Posterior cingulate gyrus (tissue), 11 donors: ENCODE results near the gene AFF2.

Experiments
- DNase-seq, 10 donors: peaks; one replicate each; pipeline versions ENCODE4 v3.0.0 to v3.0.0-alpha.2; 2020 to 2021; ENCODE audit warnings: mixed read lengths in 3 of 10
- intact Hi-C: fragments of 100-400 bp; cut with DNase I; formaldehyde crosslinking; loops from one replicate; pipeline ENCODE4 v1.15.1; 2023

AFF2 gene

DNA sequence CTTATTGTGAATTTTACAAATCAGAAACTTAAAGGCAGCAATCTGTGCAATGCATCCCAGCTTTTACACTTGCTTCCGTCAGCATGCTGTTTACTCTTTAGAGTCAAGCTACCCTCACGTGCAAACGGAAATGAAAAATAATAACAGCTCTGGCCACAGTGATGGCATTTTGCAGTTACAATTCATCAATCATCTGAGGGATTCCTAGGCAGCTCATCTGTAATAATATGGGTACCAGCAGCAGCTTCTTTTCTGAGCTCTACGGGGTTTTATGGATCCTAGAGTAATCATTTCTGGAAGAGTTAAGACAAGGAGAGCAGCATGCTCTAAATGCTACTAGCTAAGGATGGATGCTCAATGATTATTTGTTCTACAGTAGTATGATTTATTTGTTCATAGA lies 313.6 kb downstream of the AFF2 start:
- DNase-seq, result no peak
- intact Hi-C loops, result no loop called here

DNA sequence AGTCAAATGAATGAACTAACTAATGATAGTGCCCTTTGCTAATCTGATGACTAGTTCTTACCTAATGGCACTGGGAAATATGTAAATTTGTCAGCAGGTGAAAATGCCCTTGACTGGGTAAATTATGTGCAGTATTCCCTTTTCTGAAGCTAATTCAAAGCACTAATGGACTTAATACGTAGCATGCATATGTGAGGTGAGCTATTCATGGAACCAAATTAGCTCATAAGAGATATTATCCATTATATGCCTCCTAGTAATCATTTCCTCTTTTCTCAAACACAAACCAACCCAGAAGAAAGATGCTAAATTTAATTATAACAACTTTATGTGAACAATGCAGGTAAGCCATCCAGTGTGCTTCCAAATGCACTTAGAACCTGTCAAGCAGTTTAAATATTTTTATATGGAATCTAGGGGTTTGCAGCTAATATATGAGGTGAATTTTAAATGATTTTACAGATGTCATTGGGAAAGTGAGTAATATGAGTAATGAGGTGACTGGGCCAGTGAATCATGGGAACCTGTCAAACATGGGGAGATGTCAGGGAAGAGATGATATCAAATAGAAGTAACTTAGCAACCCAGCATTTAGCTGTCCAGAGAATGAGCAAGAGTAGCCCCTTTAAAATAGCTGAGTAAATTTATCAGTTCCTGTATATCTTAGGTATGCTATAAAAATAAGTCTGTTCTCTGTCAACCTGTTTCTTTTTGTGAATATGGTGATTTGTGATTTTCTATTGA lies 315.0 kb downstream of the AFF2 start:
- intact Hi-C loops, result no loop called here
- no peak for DNase-seq

DNA sequence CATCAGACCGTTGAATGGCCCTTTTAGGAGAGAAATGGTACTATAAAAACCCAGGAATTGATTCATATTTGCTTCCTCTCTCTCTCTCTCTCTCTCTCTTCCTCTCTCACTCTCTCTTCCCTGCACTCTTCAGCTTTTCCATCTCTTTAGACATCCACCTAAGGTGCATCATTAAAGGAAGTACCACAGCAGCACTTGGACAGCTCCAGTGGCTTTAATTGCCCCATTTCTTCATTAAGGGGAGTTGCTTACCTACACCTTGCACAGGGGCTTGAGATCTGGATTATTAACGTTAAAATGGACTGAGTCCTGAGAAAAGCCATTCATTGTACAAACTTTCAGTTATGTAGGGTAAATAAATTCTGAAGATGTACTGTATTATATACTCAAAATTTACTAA lies 323.6 kb downstream of the AFF2 start:
- DNase-seq, result no peak
- intact Hi-C loops, result no loop called here

DNA sequence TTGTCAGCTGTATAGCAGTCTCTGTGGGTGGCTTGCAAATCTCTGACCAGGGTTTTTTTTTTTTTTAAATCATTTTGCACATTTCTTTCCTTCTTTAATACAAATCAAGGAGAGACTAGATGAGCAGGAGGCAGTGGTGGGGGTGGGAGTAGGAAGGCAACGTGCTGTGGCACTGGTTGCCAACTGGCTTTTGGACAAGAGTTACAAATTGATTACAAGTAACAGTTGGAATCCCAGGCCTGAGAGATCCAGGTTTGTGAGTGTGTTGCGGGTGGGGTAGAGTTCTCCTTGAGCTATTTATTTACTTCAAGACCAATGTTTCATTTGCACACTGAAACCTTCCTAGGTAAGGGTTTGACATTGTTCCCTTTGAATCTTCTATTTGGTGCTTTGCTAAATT lies 325.3 kb downstream of the AFF2 start:
- intact Hi-C loops, result no loop called here
- no peak for DNase-seq

DNA sequence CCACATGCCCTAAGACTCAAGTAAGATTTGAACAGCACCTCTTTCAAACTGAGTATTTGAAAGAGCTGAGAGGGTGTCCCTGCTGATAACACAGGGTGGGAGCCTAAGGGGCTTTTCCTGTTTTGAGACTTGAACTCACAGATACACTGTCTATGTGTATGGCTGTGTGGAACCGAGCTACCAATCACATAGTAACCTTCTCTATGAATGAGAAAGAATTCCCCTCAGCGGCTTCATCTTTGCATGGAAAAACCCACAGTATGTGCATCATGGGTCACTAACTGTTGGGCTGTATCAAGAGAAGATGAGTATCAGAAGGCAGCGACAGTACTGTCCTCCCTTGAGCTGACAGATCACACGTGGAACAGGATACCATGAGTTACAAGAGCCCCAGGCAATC lies 336.3 kb downstream of the AFF2 start:
- intact Hi-C loops, result no loop called here
- DNase-seq, result no peak

DNA sequence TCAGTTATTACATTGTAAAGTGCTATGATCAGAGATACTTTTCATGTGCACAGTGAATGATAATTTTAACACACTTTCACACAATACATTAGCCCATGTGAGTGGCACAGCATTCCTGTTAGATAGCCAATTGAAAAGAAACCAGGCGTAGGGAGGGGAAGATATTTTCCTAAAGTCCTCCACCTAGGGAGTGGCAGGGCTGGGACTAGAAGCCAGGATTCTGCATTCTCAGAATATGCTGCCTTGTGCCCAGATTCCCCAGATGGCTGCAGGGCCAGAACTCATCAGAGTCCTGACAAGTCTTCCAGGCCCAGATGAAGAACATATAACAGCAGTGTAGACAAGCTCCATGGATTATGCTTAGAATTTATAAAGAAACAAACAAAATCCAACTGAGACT lies 350.2 kb downstream of the AFF2 start:
- DNase-seq, result no peak
- intact Hi-C loops, result no loop called here

DNA sequence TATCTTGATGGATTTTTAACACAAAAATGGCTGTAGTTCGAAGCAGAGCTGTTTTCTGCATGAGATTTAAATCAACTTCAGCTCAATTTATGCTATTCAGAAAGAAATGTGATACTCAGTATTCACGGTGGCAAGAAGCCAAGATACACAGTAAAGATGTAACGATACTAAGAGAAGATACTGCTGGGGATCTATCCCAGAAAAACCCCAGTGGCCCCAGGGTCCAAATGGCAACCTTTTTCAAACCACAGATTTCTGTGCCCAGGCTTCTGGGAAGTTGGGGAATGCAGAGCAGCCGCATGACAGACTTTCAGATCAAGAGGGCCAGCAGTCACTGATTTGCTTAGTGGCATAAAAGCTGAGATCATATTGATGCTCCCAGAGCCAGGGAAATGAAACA lies 353.9 kb downstream of the AFF2 start:
- intact Hi-C loops, result no loop called here
- DNase-seq, result no peak

DNA sequence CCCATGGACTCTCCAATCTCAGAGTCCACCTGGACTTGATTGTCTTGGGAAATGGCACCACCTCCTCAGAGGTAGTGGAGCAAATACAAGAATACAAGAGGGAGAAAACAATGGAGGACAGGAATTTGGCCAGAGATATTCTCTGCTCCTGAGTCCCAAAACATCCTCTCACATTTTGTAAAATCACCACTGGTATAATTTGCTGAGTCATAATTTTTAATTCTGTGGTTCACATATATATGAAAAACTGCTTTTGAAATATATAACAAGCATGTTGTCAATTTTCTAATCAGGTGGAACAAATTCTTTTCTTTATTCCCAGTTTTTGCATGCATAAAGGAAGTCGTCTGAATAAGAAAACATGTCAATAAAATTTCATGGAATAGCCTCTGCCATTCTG lies 356.1 kb downstream of the AFF2 start:
- intact Hi-C loops, result no loop called here
- DNase-seq, result no peak

DNA sequence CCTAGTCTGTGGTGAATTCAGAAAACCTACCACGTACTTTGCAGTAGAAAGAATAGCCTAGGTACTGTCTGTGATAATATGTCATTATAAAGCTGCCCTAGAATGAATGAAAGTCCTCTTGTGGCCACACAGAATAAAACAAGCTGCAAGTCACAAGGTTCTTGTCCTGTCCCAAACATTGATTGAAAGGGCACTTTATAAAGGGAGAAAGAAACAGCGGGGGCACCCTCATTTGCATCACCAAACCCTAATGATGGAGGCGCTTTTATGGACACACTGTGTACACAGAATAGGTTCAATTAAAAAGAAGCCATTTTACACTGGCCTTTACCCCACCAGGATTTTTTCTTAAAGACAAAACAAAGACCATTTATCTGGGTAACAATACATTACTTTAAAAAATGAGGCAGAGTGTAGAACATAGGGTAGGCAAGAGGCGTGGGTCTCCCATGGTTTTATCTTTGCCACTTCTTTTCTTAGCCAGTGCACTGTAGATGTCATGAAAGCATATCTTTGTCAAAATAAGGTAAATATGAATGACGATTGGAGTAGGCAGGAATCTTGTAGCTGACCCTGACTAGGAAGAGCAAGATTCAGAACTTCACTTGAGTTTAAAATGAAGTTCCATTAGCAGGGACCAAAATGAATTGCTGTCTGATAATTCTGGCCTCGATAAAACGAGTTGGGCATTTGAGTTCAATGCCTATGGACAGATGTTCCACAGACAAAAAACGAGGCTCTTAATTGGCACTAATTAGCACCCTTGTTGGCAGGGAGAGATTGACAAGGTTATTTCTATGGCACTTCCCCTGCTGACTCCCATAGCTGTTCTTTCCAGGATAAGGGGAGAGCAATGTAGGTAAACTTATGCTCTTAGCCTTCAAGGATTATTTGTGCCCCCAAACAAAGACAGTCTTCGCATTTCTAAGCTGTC lies 365.1 kb downstream of the AFF2 start:
- no peak for DNase-seq
- intact Hi-C loops, result no loop called here

DNA sequence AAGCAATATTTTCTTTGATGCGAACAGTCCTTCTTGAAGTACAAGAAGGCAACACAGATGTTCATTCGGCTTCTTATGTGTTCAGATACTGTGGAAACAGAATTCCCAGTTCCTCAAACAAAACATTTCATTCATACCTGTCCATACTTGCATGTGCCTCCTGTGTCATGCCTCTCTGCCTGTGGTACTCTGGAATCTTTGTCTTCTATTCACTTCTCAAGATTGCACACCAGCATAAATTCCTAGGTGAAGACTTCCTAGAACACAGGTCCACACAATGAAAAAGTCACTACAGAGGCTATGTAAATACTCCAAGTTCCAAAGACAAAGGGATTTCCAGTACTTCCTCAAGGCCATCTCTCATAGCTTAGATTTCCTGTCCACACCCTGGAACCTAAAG lies 367.2 kb downstream of the AFF2 start:
- intact Hi-C loops, result no loop called here
- DNase-seq, result no peak

DNA sequence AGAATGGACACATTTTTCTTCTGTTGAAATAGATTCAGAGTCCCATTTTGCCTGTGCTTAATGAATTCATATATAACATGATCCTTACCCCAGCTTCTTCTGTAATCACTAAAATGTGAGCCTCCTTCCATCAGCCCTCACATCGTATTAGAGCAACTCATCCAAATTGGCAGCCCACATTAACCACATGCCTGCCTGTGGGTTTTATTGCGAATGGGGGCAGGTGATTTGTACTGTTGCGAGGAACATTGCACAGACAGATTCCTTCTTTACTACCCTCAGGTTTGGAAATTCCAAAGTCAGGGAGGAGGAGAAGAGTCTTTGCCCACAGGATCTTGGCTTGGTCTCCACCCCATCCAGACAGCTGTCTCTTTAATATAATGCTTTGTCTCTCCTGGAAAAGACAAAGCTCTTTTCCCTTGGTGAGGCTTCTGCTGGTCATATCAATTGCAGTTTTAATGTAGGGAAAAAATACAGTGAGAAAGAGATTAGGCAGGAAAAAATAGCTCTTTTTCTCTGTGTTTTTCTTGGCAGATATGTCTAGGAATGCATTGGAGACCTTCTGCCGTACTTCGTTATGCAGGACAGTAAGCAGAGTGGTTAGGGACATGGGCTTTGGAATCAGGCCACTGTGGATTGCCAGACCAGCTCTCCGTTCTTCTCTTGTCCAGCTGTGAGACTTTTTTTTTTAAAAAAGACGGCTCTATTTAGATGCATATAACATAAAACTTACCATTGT lies 371.2 kb downstream of the AFF2 start:
- intact Hi-C loops, result no loop called here
- DNase-seq, result no peak

DNA sequence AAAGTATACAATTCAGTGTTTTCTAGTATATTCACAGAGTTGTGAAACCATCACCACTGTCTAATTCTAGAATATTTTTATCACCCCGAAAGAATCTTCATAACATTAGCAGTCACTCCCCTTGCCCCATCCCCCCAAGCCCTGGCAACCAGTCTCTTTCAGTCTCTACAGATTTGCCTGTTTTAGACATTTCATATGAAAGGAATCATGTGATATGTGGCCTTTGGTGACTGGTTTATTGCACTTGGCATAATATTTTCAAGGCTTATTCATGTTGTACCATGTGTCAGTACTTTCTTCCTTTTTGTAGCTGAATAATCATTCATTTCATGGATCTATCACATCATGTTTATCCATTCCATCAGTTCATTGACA lies 371.7 kb downstream of the AFF2 start:
- peak in 1 of 10 donors; percentile 40 for DNase-seq
- intact Hi-C loops, result no loop called here

DNA sequence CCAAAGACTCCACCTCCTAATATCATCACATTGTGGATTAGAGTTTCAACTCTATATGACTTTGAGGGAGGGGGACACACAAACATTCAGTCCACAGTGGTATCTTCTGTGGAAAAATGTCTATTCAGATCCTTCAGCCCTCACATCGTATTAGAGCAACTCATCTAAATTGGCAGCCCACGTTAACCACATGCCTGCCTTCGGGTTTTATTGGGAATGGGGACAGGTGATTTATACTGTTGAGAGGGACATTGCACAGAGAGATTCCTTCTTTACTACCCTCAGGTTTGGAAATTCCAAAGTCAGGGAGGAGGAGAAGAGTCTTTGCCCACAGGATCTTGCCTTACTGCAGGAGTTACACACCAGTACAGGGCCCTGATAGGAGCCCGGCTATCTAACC lies 372.5 kb downstream of the AFF2 start:
- no peak for DNase-seq
- intact Hi-C loops, result no loop called here

DNA sequence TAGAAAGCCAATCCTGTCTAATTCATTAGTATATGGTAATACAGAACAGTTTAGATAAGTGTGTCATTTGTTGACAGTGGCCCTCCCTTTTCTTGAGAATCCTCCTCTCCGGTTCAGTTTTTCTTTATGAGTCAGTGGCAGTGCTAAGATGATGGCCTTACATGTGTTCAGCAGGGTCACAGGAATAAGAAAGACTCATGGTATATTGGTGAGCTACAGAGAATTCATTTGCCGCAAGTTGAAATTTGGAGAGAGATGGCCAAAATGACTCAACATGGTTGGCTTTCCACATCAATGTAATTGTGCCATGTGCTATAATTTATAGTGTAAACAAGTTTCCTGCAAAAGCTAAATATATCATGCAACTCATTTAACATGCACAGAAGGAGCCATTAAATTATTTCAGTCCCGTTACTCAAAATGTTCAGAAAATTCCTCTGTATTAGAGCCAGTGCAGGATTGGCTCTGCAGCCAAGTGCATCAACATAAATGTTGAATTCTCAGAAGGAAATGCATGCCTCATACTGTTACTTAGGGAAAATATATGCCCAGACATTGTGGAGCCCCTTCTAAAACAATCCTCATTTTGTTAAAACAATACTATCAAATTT lies 374.3 kb downstream of the AFF2 start:
- no peak for DNase-seq
- intact Hi-C loops, result no loop called here

DNA sequence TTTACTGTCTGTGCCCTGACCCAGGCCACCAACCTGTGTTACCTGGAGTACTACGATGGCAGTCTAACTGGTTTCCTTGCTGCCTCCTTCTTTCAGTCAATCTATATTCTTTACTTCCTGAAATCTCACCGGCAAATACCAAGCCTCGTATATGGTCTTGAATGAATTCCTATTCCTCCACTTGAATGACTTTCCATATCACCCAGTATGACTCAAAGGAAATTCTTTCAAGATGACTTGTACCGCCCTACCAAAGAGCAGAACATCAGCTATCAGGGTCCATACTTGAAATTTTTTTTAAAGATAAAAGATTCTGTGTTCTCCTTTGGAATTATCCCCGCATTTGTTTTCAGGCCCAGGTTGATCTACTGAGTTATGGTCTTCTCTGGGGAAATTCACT lies 378.0 kb downstream of the AFF2 start:
- DNase-seq, result no peak
- intact Hi-C loops, result no loop called here

DNA sequence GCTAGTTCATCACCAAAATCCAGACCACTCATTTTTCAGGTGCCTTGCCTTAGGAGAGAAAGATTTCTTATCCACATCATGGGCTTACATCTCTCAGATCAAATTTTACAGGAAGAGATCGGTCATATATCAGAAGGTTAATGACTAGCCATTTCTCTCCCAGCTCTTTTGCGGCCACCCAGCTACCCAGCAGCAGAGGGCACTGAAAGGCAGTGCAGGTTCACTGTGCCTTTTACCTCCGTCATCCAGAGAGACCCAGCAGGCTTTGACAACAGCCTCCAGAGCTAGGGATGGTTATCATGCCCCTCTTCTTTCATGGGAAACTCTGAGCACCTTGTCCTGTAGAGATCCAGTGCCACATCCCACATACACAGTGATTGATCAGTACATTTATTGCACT lies 384.8 kb downstream of the AFF2 start:
- DNase-seq, result no peak

DNA sequence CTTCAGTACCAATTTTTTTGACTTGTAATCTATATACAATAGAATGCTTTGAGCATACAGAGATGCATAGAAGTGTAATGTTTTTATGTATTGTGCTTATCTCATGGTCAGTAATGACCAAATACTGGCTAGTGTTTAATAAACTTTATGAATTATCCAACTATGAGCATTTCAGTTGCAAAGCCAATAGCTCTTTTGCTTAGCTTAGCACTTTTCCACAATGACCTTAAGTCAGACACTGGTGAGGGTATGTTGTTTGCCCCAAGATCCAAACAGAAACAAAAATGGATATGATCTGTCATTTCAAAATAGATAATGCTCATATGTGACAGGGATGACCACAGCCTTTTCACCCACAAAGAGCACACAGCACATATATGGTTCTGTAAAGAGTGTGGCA lies 393.0 kb downstream of the AFF2 start:
- no peak for DNase-seq
- intact Hi-C loops, result no loop called here

More for the DNA sequence above, 384.8 kb downstream of the AFF2 start:
- intact Hi-C loops, result no loop called here

DNA sequence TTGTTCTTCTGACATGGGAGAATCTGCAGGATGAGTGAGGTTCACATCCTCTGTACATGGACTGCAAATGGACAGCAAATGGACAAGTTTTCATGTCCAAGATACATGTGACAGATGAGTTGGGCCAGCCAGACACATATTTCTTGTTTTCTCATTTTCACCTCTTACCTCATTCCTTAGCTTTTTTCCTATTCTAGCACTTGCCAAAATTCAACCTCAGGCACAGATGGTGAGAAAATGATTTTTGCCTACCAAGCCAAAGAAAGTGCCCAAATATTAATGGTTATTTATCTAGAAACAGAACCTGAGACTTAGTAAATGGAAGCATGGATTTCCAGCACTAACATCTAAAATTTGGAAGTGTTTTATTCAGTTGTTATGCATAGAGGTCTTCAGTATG lies 402.2 kb downstream of the AFF2 start:
- DNase-seq, result no peak
- intact Hi-C loops, result no loop called here

DNA sequence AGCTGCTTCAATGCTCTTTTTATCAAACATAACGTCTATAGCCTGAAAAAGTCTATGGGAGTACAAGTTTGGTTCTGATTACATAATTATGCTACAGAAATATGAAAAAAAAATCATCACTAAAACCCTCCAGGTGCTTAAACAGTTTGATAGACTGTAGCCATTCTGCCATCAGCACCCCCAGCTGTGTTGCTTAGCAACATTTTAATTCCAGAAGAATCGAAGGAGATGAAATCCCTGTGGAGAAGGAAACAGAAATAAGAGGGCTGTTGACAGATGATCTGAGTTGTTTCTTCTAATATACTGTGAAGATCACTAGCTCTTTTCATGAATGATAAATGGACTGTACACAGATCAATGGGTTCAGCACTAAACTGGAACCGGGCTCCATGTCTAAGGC lies 402.8 kb downstream of the AFF2 start:
- intact Hi-C loops, result no loop called here
- no peak for DNase-seq

DNA sequence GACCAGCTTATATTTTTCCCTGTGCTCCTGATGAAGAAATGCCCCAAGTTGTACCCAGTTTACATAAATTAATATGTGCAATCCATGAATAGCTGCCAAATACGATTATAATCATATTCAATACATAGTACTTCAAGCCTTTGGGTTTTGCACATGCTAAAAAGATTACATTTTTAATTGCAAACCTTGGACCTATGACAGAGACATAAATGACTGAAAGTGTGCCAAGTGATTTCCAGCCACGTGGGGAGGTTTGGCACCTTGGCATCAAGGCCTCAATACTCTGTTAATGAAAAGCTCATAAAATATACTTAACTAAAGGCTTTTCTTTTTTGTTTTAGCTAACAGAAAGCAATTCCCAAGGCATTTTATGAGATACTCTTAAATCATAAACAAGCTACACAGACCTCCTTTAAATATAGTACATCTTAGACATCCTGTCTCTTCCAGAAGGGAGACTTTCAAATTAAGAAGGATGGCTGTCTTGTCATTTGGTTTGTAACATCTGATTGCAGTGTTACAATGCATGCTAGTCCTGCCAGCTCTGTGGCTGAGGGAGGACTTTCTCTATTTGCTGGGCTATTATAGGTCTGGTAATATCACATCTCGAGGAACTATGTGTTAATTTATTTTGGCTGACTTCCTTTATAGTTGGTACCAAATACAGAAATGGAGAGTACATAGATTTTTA lies 404.1 kb downstream of the AFF2 start:
- intact Hi-C loops, result no loop called here
- no peak for DNase-seq
